K562 (cell line): ENCODE measurements around the gene GNAZ. TPM values are rescaled to one million over a fixed set of nuclear protein-coding genes. Genes with fewer than 3 reads are reported as not detected.

Source experiments
- KDM4B ChIP-seq, 2 experiments: fragments of 450-650 bp in 1 of 2; sonication (generic) in 1 of 2; IDR thresholded peaks; 2 replicates each; pipeline ENCODE4 v1.6.1; 2016 to 2017; ENCODE audit warnings: borderline replicate concordance in 2 of 2, antibody characterized with exemption in 1 of 2, low read depth in 1 of 2, mild to moderate bottlenecking in 1 of 2
- MAFK ChIP-seq: IDR thresholded peaks from 2 replicates; pipeline ENCODE4 v1.6.1; 2011; ENCODE audit warnings: low read length, improper control_type of control experiment
- MCM3 ChIP-seq: fragments of 450-650 bp; IDR thresholded peaks from 2 replicates; pipeline ENCODE4 v1.6.1; 2016
- POLR2G ChIP-seq: fragments of 200-400 bp; formaldehyde crosslinking; IDR thresholded peaks from 2 replicates; pipeline ENCODE4 v1.6.1; 2017; ENCODE audit warnings: low read depth, mild to moderate bottlenecking, antibody characterized with exemption, low read length, moderate library complexity
- PTBP1 ChIP-seq: fragments of 200-400 bp; formaldehyde crosslinking; IDR thresholded peaks from 2 replicates; pipeline ENCODE4 v1.6.1; 2017; ENCODE audit warnings: low read depth, low read length
- REST ChIP-seq, 2 experiments: fragments of 450-650 bp; formaldehyde crosslinking in 1 of 2; IDR thresholded peaks; 2 replicates each; pipeline versions ENCODE4 v1.4.0 to v1.6.1; 2014 to 2020; ENCODE audit warnings: mild to moderate bottlenecking in 2 of 2, borderline replicate concordance in 1 of 2, low read depth in 1 of 2
- SMAD1 ChIP-seq: fragments of 150-350 bp; IDR thresholded peaks from 2 replicates; pipeline ENCODE4 v1.6.1; 2014; ENCODE audit warnings: low read length, low read depth; ENCODE audit not compliant: partially characterized antibody
- SNRNP70 ChIP-seq: fragments of 200-400 bp; formaldehyde crosslinking; optimal IDR thresholded peaks from 2 replicates; pipeline ENCODE3; 2017; ENCODE audit warnings: low read depth, low read length
- STAT6 ChIP-seq: sonication (generic); formaldehyde crosslinking; IDR thresholded peaks from 2 replicates; pipeline ENCODE4 v1.8.1; 2023; ENCODE audit warnings: mild to moderate bottlenecking, missing genetic modification reagents
- TBL1XR1 ChIP-seq, 2 experiments: IDR thresholded peaks; 2 replicates each; pipeline ENCODE4 v1.6.1; 2012; ENCODE audit warnings: improper control_type of control experiment in 2 of 2, low read length in 2 of 2, mild to moderate bottlenecking in 1 of 2
- ZNF212 ChIP-seq: fragments of 450-650 bp; formaldehyde crosslinking; IDR thresholded peaks from 2 replicates; pipeline ENCODE4 v1.4.0; 2020; ENCODE audit warnings: mild to moderate bottlenecking
- ZNF224 ChIP-seq: sonication (generic); formaldehyde crosslinking; IDR thresholded peaks from 2 replicates; pipeline ENCODE4 v1.8.0; 2022; ENCODE audit warnings: mild to moderate bottlenecking, missing genetic modification reagents
- polyA plus RNA-seq, 8 experiments: library from polyadenylated mRNA; depleted of rRNA in 4 of 8; stranded (reverse) in 5 of 8; unstranded in 3 of 8; fragments of >200 nt; fragmentation: Nextera tagmentation in 2 of 8; fragmentation: Illumina TruSeq in 1 of 8; extraction: Ambion mirVana in 2 of 8; extraction: Trizol in 1 of 8; gene quantifications; 2 replicates each; pipeline versions ENCODE4 v1.2.1 to v1.2.3, GENCODE V29; 2011 to 2014; ENCODE audit warnings: inconsistent platforms in 1 of 8, missing spikeins in 1 of 8
- total RNA-seq, 7 experiments: library from RNA; depleted of rRNA in 6 of 7; stranded (reverse); fragments of >200 nt in 6 of 7; fragmentation: Illumina TruSeq in 2 of 7; extraction: Trizol in 2 of 7; gene quantifications; 2 replicates each; pipeline versions ENCODE4 v1.2.1 to v1.2.3, GENCODE V29; 2011 to 2021; ENCODE audit warnings: low replicate concordance in 1 of 7

GNAZ gene
- total and polyA plus RNA-seq, 9 of the 15 experiments (the other 6 are each of a cell fraction or from before 2014, with no cell fraction given): 0.04 to 0.22 (median 0.13) TPM; not detected in 3

GRCh38 chr22:23109441-23109978, 39.2 kb downstream of the GNAZ start (continued):
- TF ChIP-seq REST (IDR thresholded peaks at IDR 0.05; ENCODE audit: borderline replicate concordance): no peak
- no peak for TF ChIP-seq REST (CRISPR knock-in tag; IDR thresholded peaks at IDR 0.05; ENCODE audit: low read depth)
- TF ChIP-seq SNRNP70: no peak
- 0 out of 2 replicates have a peak, but pooled peaks have one; percentile 38 for TF ChIP-seq MAFK
- no peak for TF ChIP-seq ZNF212 (CRISPR knock-in tag)
- TF ChIP-seq ZNF224 (CRISPR knock-in tag): no peak
- TF ChIP-seq STAT6: 0 out of 2 replicates have a peak, but pooled peaks have one; percentile 1
- TF ChIP-seq POLR2G: no peak
- 0 out of 2 replicates have a peak, but pooled peaks have one; percentile 63 for TF ChIP-seq MCM3
- peak in 1 of 2 experiments; percentile 16; a peak in 1 of 4 replicates for TF ChIP-seq KDM4B (IDR thresholded peaks at IDR 0.05; ENCODE audit: borderline replicate concordance in 2 of 2, low read depth in 1 of 2)
- TF ChIP-seq PTBP1: no peak
- TF ChIP-seq SMAD1: no peak
- TF ChIP-seq TBL1XR1 (IDR thresholded peaks at IDR 0.05; ENCODE audit: low read length in 2 of 2): 0 out of 4 replicates have a peak, but pooled peaks of 1 of the 2 experiments have one; percentile 12
